ENCODE measurements around the gene KATNB1. TPM values are rescaled to one million over a fixed set of nuclear protein-coding genes. Genes with fewer than 3 reads are reported as not detected.

The KATNB1 gene
- total and polyA plus RNA-seq, 2 donors (not counting 1 experiment from before 2014, with no cell fraction given), result 6.7 to 15.2 TPM

- Histone ChIP-seq H3K36me3 (ENCODE audit: control insufficient read depth, insufficient read depth, low read length) (no peaks in the 10 kb centered on the region), H3K4me2 (ENCODE audit: extremely low read depth, insufficient read depth, low read length) (no peak overlapping the region), H4K20me1 (ENCODE audit: control insufficient read depth, extremely low read depth, insufficient read depth, low read length) (no peaks in the 10 kb centered on the region), H3K9ac (ENCODE audit: insufficient read depth, low read length) (no peak overlapping the region), H2AFZ (ENCODE audit: low read length) (no peak overlapping the region), H3K27me3 (ENCODE audit: control insufficient read depth, insufficient read depth, low read length) (peaks cover 1% of the 10 kb centered on the region), H3K27ac (ENCODE audit: insufficient read depth, low read length) (no peak overlapping the region), H3K4me1 (ENCODE audit: control insufficient read depth, extremely low read depth, insufficient read depth, low read length) (no peaks in the 10 kb centered on the region), H3K9me3 (ENCODE audit: control insufficient read depth, insufficient read depth, low read depth, low read length) (no peaks in the 10 kb centered on the region), H3K4me3 (replicated peaks in 1 of 4; ENCODE audit: control extremely low read depth in 1 of 4, insufficient read depth in 1 of 4, low read depth in 3 of 4, low read length in 4 of 4) (no peak overlapping the region), H3K79me2 (ENCODE audit: control insufficient read depth, insufficient read depth, low read length) (no peaks in the 10 kb centered on the region)
- no peak for TF ChIP-seq EZH2 (IDR thresholded peaks at IDR 0.05; ENCODE audit: low read length, missing control alignments)
- TF ChIP-seq CTCF (conservative IDR thresholded peaks at IDR 0.05 in 1 of 2, IDR thresholded peaks at IDR 0.05 in 1 of 2; ENCODE audit: low read depth in 1 of 2, low read length in 2 of 2), result no peak
- DNase-seq (ENCODE audit: low read depth in 2 of 2), result no peak
Observed at GRCh38 chr16:57696240-57696639, 39.3 kb upstream of the KATNB1 start.

GRCh38 chr16:57697896-57698537 lies 37.6 kb upstream of the KATNB1 start:
- H2AFZ ChIP-seq (ENCODE audit: low read length), result no peak overlapping the region
- H3K36me3 ChIP-seq (ENCODE audit: control insufficient read depth, insufficient read depth, low read length), result no peaks in the 10 kb centered on the region
- H4K20me1 ChIP-seq (ENCODE audit: control insufficient read depth, extremely low read depth, insufficient read depth, low read length), result no peaks in the 10 kb centered on the region
- H3K9me3 ChIP-seq (ENCODE audit: control insufficient read depth, insufficient read depth, low read depth, low read length), result no peaks in the 10 kb centered on the region
- H3K27ac ChIP-seq (ENCODE audit: insufficient read depth, low read length), result no peak overlapping the region
- peaks cover 2% of the 10 kb centered on the region for H3K27me3 ChIP-seq (ENCODE audit: control insufficient read depth, insufficient read depth, low read length)
- no peak overlapping the region for H3K4me3 ChIP-seq (replicated peaks in 1 of 4; ENCODE audit: control extremely low read depth in 1 of 4, insufficient read depth in 1 of 4, low read depth in 3 of 4, low read length in 4 of 4)
- H3K9ac ChIP-seq (ENCODE audit: insufficient read depth, low read length), result no peak overlapping the region
- no peaks in the 10 kb centered on the region for H3K79me2 ChIP-seq (ENCODE audit: control insufficient read depth, insufficient read depth, low read length)
- no peak for DNase-seq (ENCODE audit: low read depth in 2 of 2)
- no peak overlapping the region for H3K4me2 ChIP-seq (ENCODE audit: extremely low read depth, insufficient read depth, low read length)
- no peaks in the 10 kb centered on the region for H3K4me1 ChIP-seq (ENCODE audit: control insufficient read depth, extremely low read depth, insufficient read depth, low read length)
- TF ChIP-seq CTCF (conservative IDR thresholded peaks at IDR 0.05 in 1 of 2, IDR thresholded peaks at IDR 0.05 in 1 of 2; ENCODE audit: low read depth in 1 of 2, low read length in 2 of 2) (no peak), EZH2 (IDR thresholded peaks at IDR 0.05; ENCODE audit: low read length, missing control alignments) (no peak)

- no peak overlapping the region for H3K4me2 ChIP-seq (ENCODE audit: extremely low read depth, insufficient read depth, low read length)
- no peaks in the 10 kb centered on the region for H3K9me3 ChIP-seq (ENCODE audit: control insufficient read depth, insufficient read depth, low read depth, low read length)
- H3K79me2 ChIP-seq (ENCODE audit: control insufficient read depth, insufficient read depth, low read length), result no peaks in the 10 kb centered on the region
- H4K20me1 ChIP-seq (ENCODE audit: control insufficient read depth, extremely low read depth, insufficient read depth, low read length), result no peaks in the 10 kb centered on the region
- H3K9ac ChIP-seq (ENCODE audit: insufficient read depth, low read length), result no peak overlapping the region
- peaks cover 2% of the 10 kb centered on the region for H3K27me3 ChIP-seq (ENCODE audit: control insufficient read depth, insufficient read depth, low read length)
- no peaks in the 10 kb centered on the region for H3K4me1 ChIP-seq (ENCODE audit: control insufficient read depth, extremely low read depth, insufficient read depth, low read length)
- TF ChIP-seq EZH2 (IDR thresholded peaks at IDR 0.05; ENCODE audit: low read length, missing control alignments) (no peak), CTCF (conservative IDR thresholded peaks at IDR 0.05 in 1 of 2, IDR thresholded peaks at IDR 0.05 in 1 of 2; ENCODE audit: low read depth in 1 of 2, low read length in 2 of 2) (no peak)
- H3K27ac ChIP-seq (ENCODE audit: insufficient read depth, low read length), result no peak overlapping the region
- no peaks in the 10 kb centered on the region for H3K36me3 ChIP-seq (ENCODE audit: control insufficient read depth, insufficient read depth, low read length)
- no peak overlapping the region for H3K4me3 ChIP-seq (replicated peaks in 1 of 4; ENCODE audit: control extremely low read depth in 1 of 4, insufficient read depth in 1 of 4, low read depth in 3 of 4, low read length in 4 of 4)
- no peak for DNase-seq (ENCODE audit: low read depth in 2 of 2)
- no peak overlapping the region for H2AFZ ChIP-seq (ENCODE audit: low read length)
Observed at GRCh38 chr16:57698812-57699405, 36.7 kb upstream of the KATNB1 start.
